Astrocyte of the spinal cord (primary cell): ENCODE measurements around the gene UBE2E2.

ENCODE experiments used
- DNase-seq: peaks from one replicate; pipeline ENCODE4 v3.0.0; 2011; ENCODE audit warnings: low read depth, low spot score
- H3K4me3 ChIP-seq: 2 replicates; pipeline ENCODE4 v1.5.1; 2011; ENCODE audit warnings: low read depth, mild to moderate bottlenecking, low read length, moderate library complexity
- in situ Hi-C: cut with HindIII; loops from 2 replicates; pipeline ENCODE4 v1.10.0; 2017; ENCODE audit warnings: low sequenced_read_pairs
- TF ChIP-seq, protein P1 (sequence below): IDR thresholded peaks from 2 replicates; pipeline ENCODE4 v1.5.1; 2012; ENCODE audit warnings: low read depth, mild to moderate bottlenecking, low read length, inconsistent platforms

The UBE2E2 gene

DNA sequence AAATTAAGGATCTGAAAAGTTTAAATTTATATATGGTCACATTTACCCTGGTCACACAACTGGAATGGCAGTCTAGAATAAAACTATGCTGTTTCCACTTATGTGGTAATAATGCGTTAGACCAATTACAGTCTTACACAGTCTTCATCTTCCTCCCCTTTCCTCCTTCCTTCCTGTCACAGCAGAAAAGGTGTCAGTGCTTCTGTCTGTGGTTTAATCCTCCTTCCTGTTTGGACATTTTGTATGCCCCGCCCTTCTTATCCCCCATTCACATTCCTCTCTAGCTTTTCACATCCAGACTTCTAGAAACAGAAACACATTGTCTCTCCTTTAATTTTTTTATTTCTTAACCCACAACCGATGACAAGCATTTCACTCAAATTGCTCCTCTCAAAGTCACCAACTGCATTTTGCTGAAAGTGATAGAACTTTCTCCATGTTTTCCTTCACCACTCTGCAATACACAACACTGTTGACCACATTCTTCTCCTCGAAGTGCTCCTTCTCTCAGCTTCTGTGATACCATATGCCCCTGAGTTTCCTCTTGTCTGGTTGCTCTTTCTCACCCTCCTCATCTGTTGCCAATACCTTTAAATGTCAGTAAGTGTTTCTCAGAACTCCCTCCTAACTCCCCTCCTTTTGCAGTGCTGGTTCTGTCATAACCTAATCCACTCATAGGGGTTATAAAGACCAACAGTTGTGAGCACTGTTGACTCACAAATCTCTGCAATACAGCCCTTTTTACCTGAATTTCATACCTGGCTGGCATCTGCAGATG lies 271.6 kb downstream of the UBE2E2 start:
- in situ Hi-C loops = no loop called here
- no peak for DNase-seq

GRCh38 chr3:23475446-23475845 lies 272.3 kb downstream of the UBE2E2 start:
- H3K4me3 ChIP-seq = no peak overlapping the region
- no peak for DNase-seq
- TF ChIP-seq, protein P1, sequence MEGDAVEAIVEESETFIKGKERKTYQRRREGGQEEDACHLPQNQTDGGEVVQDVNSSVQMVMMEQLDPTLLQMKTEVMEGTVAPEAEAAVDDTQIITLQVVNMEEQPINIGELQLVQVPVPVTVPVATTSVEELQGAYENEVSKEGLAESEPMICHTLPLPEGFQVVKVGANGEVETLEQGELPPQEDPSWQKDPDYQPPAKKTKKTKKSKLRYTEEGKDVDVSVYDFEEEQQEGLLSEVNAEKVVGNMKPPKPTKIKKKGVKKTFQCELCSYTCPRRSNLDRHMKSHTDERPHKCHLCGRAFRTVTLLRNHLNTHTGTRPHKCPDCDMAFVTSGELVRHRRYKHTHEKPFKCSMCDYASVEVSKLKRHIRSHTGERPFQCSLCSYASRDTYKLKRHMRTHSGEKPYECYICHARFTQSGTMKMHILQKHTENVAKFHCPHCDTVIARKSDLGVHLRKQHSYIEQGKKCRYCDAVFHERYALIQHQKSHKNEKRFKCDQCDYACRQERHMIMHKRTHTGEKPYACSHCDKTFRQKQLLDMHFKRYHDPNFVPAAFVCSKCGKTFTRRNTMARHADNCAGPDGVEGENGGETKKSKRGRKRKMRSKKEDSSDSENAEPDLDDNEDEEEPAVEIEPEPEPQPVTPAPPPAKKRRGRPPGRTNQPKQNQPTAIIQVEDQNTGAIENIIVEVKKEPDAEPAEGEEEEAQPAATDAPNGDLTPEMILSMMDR = no peak
- in situ Hi-C loops = no loop called here

More for the DNA sequence above, 271.6 kb downstream of the UBE2E2 start:
- TF ChIP-seq, protein P1 = no peak
- no peak overlapping the region for H3K4me3 ChIP-seq

- DNase-seq = no peak
- in situ Hi-C loops = no loop called here
- TF ChIP-seq, protein P1 = no peak
- H3K4me3 ChIP-seq = no peak overlapping the region
Observed at GRCh38 chr3:23479026-23479425, 275.9 kb downstream of the UBE2E2 start.

GRCh38 chr3:23479615-23480328 lies 276.6 kb downstream of the UBE2E2 start:
- TF ChIP-seq, protein P1 = no peak
- DNase-seq = no peak
- in situ Hi-C loops = no loop called here
- H3K4me3 ChIP-seq = no peak overlapping the region

GRCh38 chr3:23480329-23480714 lies 277.2 kb downstream of the UBE2E2 start:
- TF ChIP-seq, protein P1 = no peak
- H3K4me3 ChIP-seq = no peak overlapping the region
- in situ Hi-C loops = no loop called here
- no peak for DNase-seq

- H3K4me3 ChIP-seq = no peak overlapping the region
- no peak for DNase-seq
- in situ Hi-C loops = no loop called here
- TF ChIP-seq, protein P1 = no peak
Observed at GRCh38 chr3:23481011-23481615, 278.0 kb downstream of the UBE2E2 start.
